ENCODE measurements around the gene UBE2F. TPM values are rescaled to one million over a fixed set of nuclear protein-coding genes. Genes with fewer than 3 reads are reported as not detected.
"Not testable (repeated sequence)": the region's sequence is repeated elsewhere in the genome, so short reads cannot be mapped to it uniquely, and the experiment has no call there.

UBE2F gene
- total RNA-seq, 2 experiments from 2014 or later: 59.2 to 75.5 TPM

GRCh38 chr2:237981621-237982020, 14.8 kb downstream of the UBE2F start:
- H3K27ac Mint-ChIP-seq: peak overlapping the region; percentile 75
- DNase-seq; H3K27me3 Mint-ChIP-seq; POLR2A ChIA-PET; H3K9me3 Mint-ChIP-seq (ENCODE audit: low read depth); ATAC-seq; H3K4me3 Mint-ChIP-seq: not testable (repeated sequence)
- peaks cover 57% of the 10 kb centered on the region for H3K4me1 Mint-ChIP-seq
- intact Hi-C loops (cut with DNase I, micrococcal nuclease): loop anchor here in 1 of 2 experiments (2.0 kb wide), 1 partner anchor 17 kb away; no protein-coding TSS in a partner anchor
- CTCF ChIA-PET: interaction anchor here (1.5 to 2.8 kb wide), 3 partner anchors 10 to 13 kb away, joined by 3 to 16 read pairs (median 4); no protein-coding TSS in a partner anchor
- peaks cover 30% of the 10 kb centered on the region for H3K36me3 Mint-ChIP-seq (ENCODE audit: low read depth)

GRCh38 chr2:237982039-237982725, 15.4 kb downstream of the UBE2F start:
- Mint-ChIP-seq H3K4me1 (peaks cover 57% of the 10 kb centered on the region), H3K27me3 (no peaks in the 10 kb centered on the region), H3K36me3 (ENCODE audit: low read depth) (peaks cover 33% of the 10 kb centered on the region), H3K4me3 (no peak overlapping the region), H3K27ac (no peak overlapping the region), H3K9me3 (ENCODE audit: low read depth) (no peaks in the 10 kb centered on the region)
- intact Hi-C loops (cut with DNase I, micrococcal nuclease): no loop called here
- DNase-seq (no peak), ATAC-seq (no peak)
- CTCF ChIA-PET: interaction anchor here (1.0 to 2.8 kb wide), 4 partner anchors 9 to 16 kb away, joined by 3 to 16 read pairs (median 4); no protein-coding TSS in a partner anchor
- POLR2A ChIA-PET: no interaction called here

GRCh38 chr2:237983922-237984321, 17.1 kb downstream of the UBE2F start:
- intact Hi-C loops (cut with DNase I, micrococcal nuclease): no loop called here
- no peak for ATAC-seq
- peaks cover 42% of the 10 kb centered on the region for H3K4me1 Mint-ChIP-seq
- ChIA-PET CTCF (interaction anchor here (1.2 kb wide), 1 partner anchor 61 kb away, joined by 3 read pairs; no protein-coding TSS in a partner anchor), POLR2A (no interaction called here)
- H3K4me3 Mint-ChIP-seq: no peak overlapping the region
- peak overlapping the region; percentile 18 for H3K27ac Mint-ChIP-seq
- no peak for DNase-seq
- H3K36me3 Mint-ChIP-seq (ENCODE audit: low read depth): peaks cover 31% of the 10 kb centered on the region
- H3K9me3 Mint-ChIP-seq (ENCODE audit: low read depth): no peaks in the 10 kb centered on the region
- no peaks in the 10 kb centered on the region for H3K27me3 Mint-ChIP-seq

GRCh38 chr2:237987268-237987667, 20.5 kb downstream of the UBE2F start:
- peaks cover 17% of the 10 kb centered on the region for H3K4me1 Mint-ChIP-seq
- peaks cover 30% of the 10 kb centered on the region for H3K36me3 Mint-ChIP-seq (ENCODE audit: low read depth)
- no peak overlapping the region for H3K27ac Mint-ChIP-seq
- ChIA-PET CTCF (interaction anchor here (0.6 to 1.2 kb wide), 2 partner anchors 16 to 500 kb away, joined by 3 to 4 read pairs; partner anchors contain the start of gene MLPH), POLR2A (no interaction called here)
- no peaks in the 10 kb centered on the region for H3K27me3 Mint-ChIP-seq
- ATAC-seq (peak; percentile 39), DNase-seq (no peak)
- intact Hi-C loops (cut with DNase I, micrococcal nuclease): no loop called here
- H3K4me3 Mint-ChIP-seq: no peak overlapping the region
- H3K9me3 Mint-ChIP-seq (ENCODE audit: low read depth): no peaks in the 10 kb centered on the region

- intact Hi-C loops (cut with DNase I, micrococcal nuclease): no loop called here
- POLR2A ChIA-PET: no interaction called here
- CTCF ChIA-PET: interaction anchor here (0.7 to 3.6 kb wide), 5 partner anchors 12 to 36 kb away, joined by 3 to 16 read pairs (median 3); no protein-coding TSS in a partner anchor
Observed at GRCh38 chr2:237993701-237994100, 26.9 kb downstream of the UBE2F start.

GRCh38 chr2:237995036-237995435, 28.2 kb downstream of the UBE2F start:
- no peak for DNase-seq
- H3K36me3 Mint-ChIP-seq (ENCODE audit: low read depth): peaks cover 54% of the 10 kb centered on the region
- peaks cover 43% of the 10 kb centered on the region for H3K4me1 Mint-ChIP-seq
- no peak overlapping the region for H3K4me3 Mint-ChIP-seq
- no peaks in the 10 kb centered on the region for H3K27me3 Mint-ChIP-seq
- CTCF ChIA-PET: interaction anchor here (0.6 to 3.6 kb wide), 4 partner anchors 12 to 18 kb away, joined by 3 to 16 read pairs (median 3); no protein-coding TSS in a partner anchor
- no peak for ATAC-seq
- intact Hi-C loops (cut with DNase I, micrococcal nuclease): loop anchor here (5.0 kb wide), 4 partner anchors 178 to 838 kb away; no protein-coding TSS in a partner anchor
- no peak overlapping the region for H3K27ac Mint-ChIP-seq
- POLR2A ChIA-PET: no interaction called here
- H3K9me3 Mint-ChIP-seq (ENCODE audit: low read depth): no peaks in the 10 kb centered on the region

More at GRCh38 chr2:237993701-237994100, 26.9 kb downstream of the UBE2F start:
- Mint-ChIP-seq H3K4me3 (no peak overlapping the region), H3K4me1 (peaks cover 34% of the 10 kb centered on the region), H3K27me3 (no peaks in the 10 kb centered on the region), H3K9me3 (ENCODE audit: low read depth) (no peaks in the 10 kb centered on the region), H3K36me3 (ENCODE audit: low read depth) (peaks cover 44% of the 10 kb centered on the region), H3K27ac (peak overlapping the region; percentile 47)
- DNase-seq (no peak), ATAC-seq (no peak)

- Mint-ChIP-seq H3K4me1 (peaks cover 51% of the 10 kb centered on the region), H3K27ac (no peak overlapping the region), H3K27me3 (no peaks in the 10 kb centered on the region), H3K36me3 (ENCODE audit: low read depth) (peaks cover 62% of the 10 kb centered on the region), H3K4me3 (no peak overlapping the region), H3K9me3 (ENCODE audit: low read depth) (no peaks in the 10 kb centered on the region)
- DNase-seq (no peak), ATAC-seq (no peak)
- POLR2A ChIA-PET: no interaction called here
- CTCF ChIA-PET: interaction anchor here (3.6 kb wide), 1 partner anchor 15 kb away, joined by 16 read pairs; no protein-coding TSS in a partner anchor
- intact Hi-C loops (cut with DNase I, micrococcal nuclease): loop anchor here (5.0 kb wide), 4 partner anchors 179 to 839 kb away; no protein-coding TSS in a partner anchor
Observed at GRCh38 chr2:237996021-237996593, 29.3 kb downstream of the UBE2F start.

- Mint-ChIP-seq H3K4me1 (peaks cover 56% of the 10 kb centered on the region), H3K36me3 (ENCODE audit: low read depth) (peaks cover 62% of the 10 kb centered on the region), H3K9me3 (ENCODE audit: low read depth) (no peaks in the 10 kb centered on the region), H3K27me3 (no peaks in the 10 kb centered on the region), H3K27ac (peak overlapping the region; percentile 95), H3K4me3 (peak overlapping the region; percentile 48)
- intact Hi-C loops (cut with DNase I, micrococcal nuclease): loop anchor here (5.0 kb wide), 4 partner anchors 180 to 840 kb away; no protein-coding TSS in a partner anchor
- CTCF ChIA-PET: interaction anchor here (0.7 to 1.6 kb wide), 4 partner anchors 15 to 202 kb away, joined by 3 to 6 read pairs (median 4); no protein-coding TSS in a partner anchor
- DNase-seq (no peak), ATAC-seq (no peak)
- POLR2A ChIA-PET: interaction anchor here (0.6 kb wide), 1 partner anchor 27 kb away, joined by 5 read pairs; no protein-coding TSS in a partner anchor
Observed at GRCh38 chr2:237997521-237997920, 30.7 kb downstream of the UBE2F start.

GRCh38 chr2:237998530-237998929, 31.7 kb downstream of the UBE2F start:
- Mint-ChIP-seq H3K27me3 (no peaks in the 10 kb centered on the region), H3K27ac (peak overlapping the region; percentile 97), H3K4me1 (peaks cover 65% of the 10 kb centered on the region), H3K9me3 (ENCODE audit: low read depth) (no peaks in the 10 kb centered on the region), H3K36me3 (ENCODE audit: low read depth) (peaks cover 61% of the 10 kb centered on the region), H3K4me3 (peak overlapping the region; percentile 53)
- POLR2A ChIA-PET: interaction anchor here (0.6 to 1.5 kb wide), 6 partner anchors 19 to 240 kb away, joined by 3 to 4 read pairs (median 3); no protein-coding TSS in a partner anchor
- peak; percentile 91 for ATAC-seq
- intact Hi-C loops (cut with DNase I, micrococcal nuclease): loop anchor here (1.0 to 5.0 kb wide), 15 partner anchors 18 to 841 kb away; partner anchors contain the start of genes ILKAP (in 1 of the 2) and SCLY (in 1 of the 2)
- CTCF ChIA-PET: interaction anchor here (0.6 to 1.6 kb wide), 6 partner anchors 8 to 516 kb away, joined by 3 to 6 read pairs (median 4); no protein-coding TSS in a partner anchor
- DNase-seq: peak; percentile 71

GRCh38 chr2:238003234-238004031, 36.6 kb downstream of the UBE2F start:
- H3K36me3 Mint-ChIP-seq (ENCODE audit: low read depth): peaks cover 52% of the 10 kb centered on the region
- POLR2A ChIA-PET: no interaction called here
- intact Hi-C loops (cut with DNase I, micrococcal nuclease): loop anchor here in 1 of 2 experiments (1.0 kb wide), 1 partner anchor 58 kb away; the partner anchor contains the start of gene SCLY

More at GRCh38 chr2:238003234-238004031, 36.6 kb downstream of the UBE2F start:
- no peaks in the 10 kb centered on the region for H3K9me3 Mint-ChIP-seq (ENCODE audit: low read depth)
- peak overlapping the region; percentile 58 for H3K4me3 Mint-ChIP-seq
- H3K27me3 Mint-ChIP-seq: no peaks in the 10 kb centered on the region
- H3K4me1 Mint-ChIP-seq: peaks cover 70% of the 10 kb centered on the region
- peak overlapping the region; percentile 94 for H3K27ac Mint-ChIP-seq
- peak; percentile 70 for ATAC-seq
- DNase-seq: peak; percentile 58
- CTCF ChIA-PET: interaction anchor here (0.6 to 0.8 kb wide), 3 partner anchors 16 to 1890 kb away, joined by 3 to 4 read pairs (median 3); no protein-coding TSS in a partner anchor

Data from activated CD4-positive, alpha-beta T cell treated with anti-CD3 and anti-CD28 coated beads for 36 hours (primary cell).